Measurements from ENCODE around the gene C2orf72. TPM values are rescaled to one million over a fixed set of nuclear protein-coding genes. Genes with fewer than 3 reads are reported as not detected.

Gene C2orf72
- total and polyA plus RNA-seq, 12 donors: 0.11 to 1.9 (median 0.60) TPM; not detected in 1

DNA sequence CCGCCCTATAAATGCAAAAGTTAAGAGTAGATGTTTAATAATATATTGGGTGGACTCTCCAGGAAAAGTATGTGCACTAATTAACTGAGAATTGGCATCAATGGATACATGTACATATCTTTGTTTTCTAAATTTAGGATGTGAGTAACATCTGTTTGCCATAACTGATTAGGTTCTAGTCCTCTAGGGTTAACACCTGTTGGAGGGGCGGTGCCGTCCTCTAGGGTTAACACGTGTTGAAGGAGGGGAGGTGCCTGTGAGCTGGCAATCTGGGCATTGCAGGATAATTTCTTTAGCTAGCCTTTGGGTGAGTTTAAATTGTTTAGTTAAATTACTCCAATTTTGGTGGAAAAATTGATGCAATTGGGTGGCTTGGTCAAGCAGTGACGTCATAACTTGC lies 56.6 kb downstream of the C2orf72 start:
- Histone ChIP-seq H3K27me3 (no peaks in the 10 kb centered on the region), H3K4me1 (replicated peaks in 1 of 2) (no peaks in the 10 kb centered on the region), H3K27ac (no peak overlapping the region), H3K36me3 (replicated peaks in 1 of 2) (peaks cover 0 to 9% of the 10 kb centered on the region in 2 donors), H3K4me3 (no peak overlapping the region), H3K9me3 (replicated peaks in 1 of 3) (no peaks in the 10 kb centered on the region)
- 94 to 97% (median 97%) methylated on average over 5 of the region's 5 CpGs for WGBS, 4 donors
- intact Hi-C loops (cut with DNase I): loop anchor here in 1 of 2 donors (10.0 kb wide), 1 partner anchor 341 kb away; no protein-coding TSS in a partner anchor
- no peak for DNase-seq
- TF ChIP-seq, protein P1, sequence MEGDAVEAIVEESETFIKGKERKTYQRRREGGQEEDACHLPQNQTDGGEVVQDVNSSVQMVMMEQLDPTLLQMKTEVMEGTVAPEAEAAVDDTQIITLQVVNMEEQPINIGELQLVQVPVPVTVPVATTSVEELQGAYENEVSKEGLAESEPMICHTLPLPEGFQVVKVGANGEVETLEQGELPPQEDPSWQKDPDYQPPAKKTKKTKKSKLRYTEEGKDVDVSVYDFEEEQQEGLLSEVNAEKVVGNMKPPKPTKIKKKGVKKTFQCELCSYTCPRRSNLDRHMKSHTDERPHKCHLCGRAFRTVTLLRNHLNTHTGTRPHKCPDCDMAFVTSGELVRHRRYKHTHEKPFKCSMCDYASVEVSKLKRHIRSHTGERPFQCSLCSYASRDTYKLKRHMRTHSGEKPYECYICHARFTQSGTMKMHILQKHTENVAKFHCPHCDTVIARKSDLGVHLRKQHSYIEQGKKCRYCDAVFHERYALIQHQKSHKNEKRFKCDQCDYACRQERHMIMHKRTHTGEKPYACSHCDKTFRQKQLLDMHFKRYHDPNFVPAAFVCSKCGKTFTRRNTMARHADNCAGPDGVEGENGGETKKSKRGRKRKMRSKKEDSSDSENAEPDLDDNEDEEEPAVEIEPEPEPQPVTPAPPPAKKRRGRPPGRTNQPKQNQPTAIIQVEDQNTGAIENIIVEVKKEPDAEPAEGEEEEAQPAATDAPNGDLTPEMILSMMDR (IDR thresholded peaks at IDR 0.05): no peak
- TF ChIP-seq POLR2A (IDR thresholded peaks at IDR 0.05): no peak

DNA sequence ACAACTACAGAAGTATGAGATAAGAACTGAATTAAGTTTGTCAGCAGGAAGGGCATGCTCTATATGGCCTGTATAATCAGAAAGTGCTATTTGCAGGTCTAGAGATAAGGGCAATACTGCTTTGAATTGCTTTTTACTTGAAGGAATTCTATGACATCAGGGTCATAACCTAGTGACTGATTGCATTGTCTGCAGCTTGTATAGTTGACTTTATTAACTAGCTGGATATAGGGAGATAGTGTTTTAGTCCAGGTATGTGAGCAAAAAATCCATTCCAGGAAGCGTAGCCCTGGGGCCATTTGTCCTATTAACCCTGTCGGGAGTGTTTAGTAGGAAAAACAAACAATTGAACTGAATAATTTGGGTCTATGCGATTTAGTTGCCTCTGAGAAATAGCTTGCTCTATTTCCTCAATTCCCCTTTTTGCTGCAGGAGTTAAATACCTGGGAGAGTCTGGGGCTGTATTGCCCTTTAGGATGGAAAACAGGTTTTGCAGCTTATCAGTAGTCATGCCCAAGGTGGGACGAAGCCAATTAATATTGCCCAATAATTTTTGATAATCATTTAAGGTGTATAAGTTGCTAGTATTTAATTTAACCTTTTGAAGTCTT lies 57.5 kb downstream of the C2orf72 start:
- no peak overlapping the region for H3K27ac ChIP-seq
- H3K36me3 ChIP-seq (replicated peaks in 1 of 2): peaks cover 0 to 7% of the 10 kb centered on the region in 2 donors
- H3K4me1 ChIP-seq (replicated peaks in 1 of 2): no peaks in the 10 kb centered on the region
- WGBS, 4 donors: 95 to 97% (median 95%) methylated on average over 4 of the region's 4 CpGs
- no peak for DNase-seq
- no peak for TF ChIP-seq POLR2A (IDR thresholded peaks at IDR 0.05)
- TF ChIP-seq, protein P1 (IDR thresholded peaks at IDR 0.05): no peak
- no peak overlapping the region for H3K4me3 ChIP-seq
- H3K27me3 ChIP-seq: no peaks in the 10 kb centered on the region
- H3K9me3 ChIP-seq (replicated peaks in 1 of 3): peaks cover 0 to 4% (median 0%) of the 10 kb centered on the region in 3 donors
- intact Hi-C loops (cut with DNase I): loop anchor here in 1 of 2 donors (10.0 kb wide), 1 partner anchor 340 kb away; no protein-coding TSS in a partner anchor

Other genes starting within 250 kb of the C2orf72 start
- 100 to 1,000 TPM in 1 of 9 donors, 10 to 100 TPM in 8; 16.8 to 107 (median 33.0) TPM for gene ITM2C, start 172.6 kb upstream of the C2orf72 start, total RNA-seq
- 100 to 1,000 TPM in 1 of 3 donors, 10 to 100 TPM in 2; 31.2 to 131 (median 48.9) TPM for gene ITM2C, start 172.6 kb upstream of the C2orf72 start, polyA plus RNA-seq
- under 1 TPM in 3 of 9 donors, not detected in 6; 0.08 to 0.18 (median 0.14) TPM for gene GPR55, start 112.3 kb upstream of the C2orf72 start, total RNA-seq
- gene GPR55, start 112.3 kb upstream of the C2orf72 start, polyA plus RNA-seq: under 1 TPM in 2 of 3 donors, not detected in 1; 0.07 to 0.24 TPM
- not detected for gene SPATA3, start 41.4 kb upstream of the C2orf72 start, total RNA-seq
- not detected for gene SPATA3, start 41.4 kb upstream of the C2orf72 start, polyA plus RNA-seq
- gene PSMD1, start 19.3 kb downstream of the C2orf72 start, total RNA-seq: 100 to 1,000 TPM in 3 of 9 donors, 10 to 100 TPM in 6; 50.4 to 226 (median 88.5) TPM
- 100 to 1,000 TPM in 1 of 3 donors, 10 to 100 TPM in 2; 38.9 to 203 (median 68.7) TPM for gene PSMD1, start 19.3 kb downstream of the C2orf72 start, polyA plus RNA-seq
- 10 to 100 TPM in 8 of 9 donors, 1 to 10 TPM in 1; 1.2 to 90.0 (median 49.7) TPM for gene HTR2B, start 87.5 kb downstream of the C2orf72 start, total RNA-seq
- gene HTR2B, start 87.5 kb downstream of the C2orf72 start, polyA plus RNA-seq: 10 to 100 TPM in 2 of 3 donors, 1 to 10 TPM in 1; 3.1 to 17.9 (median 15.8) TPM
- 100 to 1,000 TPM in 1 of 9 donors, 10 to 100 TPM in 8; 22.5 to 109 (median 59.0) TPM for gene ARMC9, start 161.1 kb downstream of the C2orf72 start, total RNA-seq
- 10 to 100 TPM; 22.0 to 61.9 (median 49.3) TPM for gene ARMC9, start 161.1 kb downstream of the C2orf72 start, polyA plus RNA-seq